Hepatocyte (in vitro differentiated cells): Measurements from ENCODE around the gene RAB3C.

ENCODE experiments used
- EZH2 ChIP-seq: fragments of 200-600 bp; sonication (generic); IDR thresholded peaks from 2 replicates; pipeline ENCODE4 v1.6.1; 2016; ENCODE audit warnings: antibody characterized with exemption, mild to moderate bottlenecking, borderline replicate concordance
- TF ChIP-seq, protein P1 (sequence below): fragments of 200-600 bp; sonication (generic); IDR thresholded peaks from 2 replicates; pipeline ENCODE4 v1.5.1; 2016; ENCODE audit warnings: antibody characterized with exemption, mild to moderate bottlenecking; ENCODE audit not compliant: poor library complexity

DNA sequence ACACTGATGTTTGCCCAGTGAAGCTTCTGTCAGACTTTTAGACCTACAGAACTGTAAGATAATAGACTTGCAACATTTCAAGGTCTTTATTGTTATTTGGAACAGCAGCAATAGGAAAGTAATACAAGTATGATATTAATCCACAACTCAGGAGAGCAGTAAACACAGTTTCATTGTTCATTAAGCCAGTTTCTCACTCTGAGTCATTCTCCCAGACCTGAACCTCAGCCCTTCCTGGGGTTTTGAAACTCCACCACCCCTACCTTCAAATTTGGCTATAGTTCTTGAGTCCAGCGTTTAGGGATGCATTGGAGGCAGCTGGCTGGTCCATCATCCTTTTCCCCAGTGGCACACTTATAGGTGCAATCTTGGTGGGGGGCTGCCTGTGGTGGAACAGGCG is 203.2 kb downstream of the RAB3C start:
- TF ChIP-seq, protein P1, sequence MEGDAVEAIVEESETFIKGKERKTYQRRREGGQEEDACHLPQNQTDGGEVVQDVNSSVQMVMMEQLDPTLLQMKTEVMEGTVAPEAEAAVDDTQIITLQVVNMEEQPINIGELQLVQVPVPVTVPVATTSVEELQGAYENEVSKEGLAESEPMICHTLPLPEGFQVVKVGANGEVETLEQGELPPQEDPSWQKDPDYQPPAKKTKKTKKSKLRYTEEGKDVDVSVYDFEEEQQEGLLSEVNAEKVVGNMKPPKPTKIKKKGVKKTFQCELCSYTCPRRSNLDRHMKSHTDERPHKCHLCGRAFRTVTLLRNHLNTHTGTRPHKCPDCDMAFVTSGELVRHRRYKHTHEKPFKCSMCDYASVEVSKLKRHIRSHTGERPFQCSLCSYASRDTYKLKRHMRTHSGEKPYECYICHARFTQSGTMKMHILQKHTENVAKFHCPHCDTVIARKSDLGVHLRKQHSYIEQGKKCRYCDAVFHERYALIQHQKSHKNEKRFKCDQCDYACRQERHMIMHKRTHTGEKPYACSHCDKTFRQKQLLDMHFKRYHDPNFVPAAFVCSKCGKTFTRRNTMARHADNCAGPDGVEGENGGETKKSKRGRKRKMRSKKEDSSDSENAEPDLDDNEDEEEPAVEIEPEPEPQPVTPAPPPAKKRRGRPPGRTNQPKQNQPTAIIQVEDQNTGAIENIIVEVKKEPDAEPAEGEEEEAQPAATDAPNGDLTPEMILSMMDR, result no peak
- TF ChIP-seq EZH2, result no peak
